ENCODE data around the gene ALDH4A1. TPM values are rescaled to one million over a fixed set of nuclear protein-coding genes. Genes with fewer than 3 reads are reported as not detected.

The ALDH4A1 gene
- total RNA-seq (ENCODE audit: low replicate concordance): 7.8 and 9.5 TPM in 2 replicates

DNA sequence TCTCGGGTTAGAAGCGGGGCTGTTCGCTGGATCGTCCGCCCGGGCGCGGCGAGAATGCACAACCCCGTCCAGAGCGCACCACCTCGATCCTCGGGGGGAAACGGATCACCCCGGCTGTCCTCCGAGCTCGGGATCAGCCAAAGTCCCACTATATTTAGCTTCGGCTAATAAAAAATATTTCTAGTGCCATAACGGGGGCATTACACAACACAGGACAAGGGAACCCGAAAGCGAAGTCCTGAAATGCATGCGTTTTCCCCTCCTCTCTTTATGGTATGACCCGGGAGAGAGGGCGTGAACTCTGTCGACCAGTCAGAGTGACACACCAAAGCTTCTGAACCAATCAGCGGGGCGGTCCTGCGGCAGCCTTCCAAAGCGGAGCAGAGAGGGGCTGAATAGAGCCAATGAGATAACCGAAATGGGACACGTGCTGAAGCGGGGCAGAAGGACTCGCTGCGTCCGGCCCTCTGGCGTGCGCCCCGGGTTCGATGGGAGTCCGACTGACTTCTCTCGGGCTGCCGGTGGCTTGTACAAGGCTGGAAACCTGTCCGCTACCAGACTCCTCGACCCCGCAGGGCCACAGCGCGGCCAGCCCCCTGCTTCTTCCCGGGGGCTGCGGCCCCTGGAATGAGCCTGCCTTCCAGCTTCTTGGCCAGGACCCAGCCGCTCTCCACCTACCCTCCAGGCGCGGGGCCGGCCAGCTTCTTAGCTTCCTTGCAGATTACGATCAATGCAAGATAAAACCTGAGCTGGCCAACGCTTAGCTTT lies at the start of gene ALDH4A1:
Gene ALDH4A1 (minus strand): TSS at position 33 of the 768 bp plus-strand sequence. CDS start 32 bp downstream, at position 1.
- peak; percentile 98 for DNase-seq (ENCODE audit: low read depth)
- H3K4me3 ChIP-seq (ENCODE audit: low read depth, low read length): peak within 1 kb of the TSS; percentile 87
- no peak for TF ChIP-seq CTCF (IDR thresholded peaks at IDR 0.05; ENCODE audit: insufficient read depth, low read length)

GRCh38 chr1:18951818-18952391 lies 49.5 kb upstream of the ALDH4A1 start:
- DNase-seq (ENCODE audit: low read depth): no peak
- H3K4me3 ChIP-seq (ENCODE audit: low read depth, low read length): no peak overlapping the region
- TF ChIP-seq CTCF (IDR thresholded peaks at IDR 0.05; ENCODE audit: insufficient read depth, low read length): no peak

DNA sequence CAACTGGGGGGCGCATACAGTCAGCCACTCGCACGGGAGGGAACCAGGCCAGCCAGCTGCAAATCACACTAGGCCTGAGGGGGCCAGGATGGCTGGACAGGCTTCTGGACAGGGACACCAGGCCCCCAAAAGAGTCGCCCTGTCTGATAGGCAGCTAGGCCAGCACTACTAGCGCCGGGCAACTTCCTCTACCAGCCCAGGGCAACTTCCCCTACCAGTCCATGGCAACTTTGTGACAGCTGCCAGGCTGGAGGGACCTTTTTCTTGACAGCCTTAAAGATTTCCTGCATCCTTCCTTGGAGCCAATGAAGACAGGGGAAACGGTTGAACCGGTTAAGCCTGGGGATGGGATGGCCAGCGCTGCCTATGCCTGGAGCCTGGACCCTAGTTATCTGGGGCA lies 49.1 kb upstream of the ALDH4A1 start:
- H3K4me3 ChIP-seq (ENCODE audit: low read depth, low read length): no peak overlapping the region
- DNase-seq (ENCODE audit: low read depth): no peak
- no peak for TF ChIP-seq CTCF (IDR thresholded peaks at IDR 0.05; ENCODE audit: insufficient read depth, low read length)

- DNase-seq (ENCODE audit: low read depth): no peak
- H3K4me3 ChIP-seq (ENCODE audit: low read depth, low read length): no peak overlapping the region
- TF ChIP-seq CTCF (IDR thresholded peaks at IDR 0.05; ENCODE audit: insufficient read depth, low read length): no peak
Measured at GRCh38 chr1:18950401-18951026, 48.2 kb upstream of the ALDH4A1 start.

- H3K4me3 ChIP-seq (ENCODE audit: low read depth, low read length): peak overlapping the region; percentile 31
- DNase-seq (ENCODE audit: low read depth): peak; percentile 37
- peak; percentile 29 for TF ChIP-seq CTCF (IDR thresholded peaks at IDR 0.05; ENCODE audit: insufficient read depth, low read length)
Measured at GRCh38 chr1:18949686-18950400, 47.5 kb upstream of the ALDH4A1 start.

DNA sequence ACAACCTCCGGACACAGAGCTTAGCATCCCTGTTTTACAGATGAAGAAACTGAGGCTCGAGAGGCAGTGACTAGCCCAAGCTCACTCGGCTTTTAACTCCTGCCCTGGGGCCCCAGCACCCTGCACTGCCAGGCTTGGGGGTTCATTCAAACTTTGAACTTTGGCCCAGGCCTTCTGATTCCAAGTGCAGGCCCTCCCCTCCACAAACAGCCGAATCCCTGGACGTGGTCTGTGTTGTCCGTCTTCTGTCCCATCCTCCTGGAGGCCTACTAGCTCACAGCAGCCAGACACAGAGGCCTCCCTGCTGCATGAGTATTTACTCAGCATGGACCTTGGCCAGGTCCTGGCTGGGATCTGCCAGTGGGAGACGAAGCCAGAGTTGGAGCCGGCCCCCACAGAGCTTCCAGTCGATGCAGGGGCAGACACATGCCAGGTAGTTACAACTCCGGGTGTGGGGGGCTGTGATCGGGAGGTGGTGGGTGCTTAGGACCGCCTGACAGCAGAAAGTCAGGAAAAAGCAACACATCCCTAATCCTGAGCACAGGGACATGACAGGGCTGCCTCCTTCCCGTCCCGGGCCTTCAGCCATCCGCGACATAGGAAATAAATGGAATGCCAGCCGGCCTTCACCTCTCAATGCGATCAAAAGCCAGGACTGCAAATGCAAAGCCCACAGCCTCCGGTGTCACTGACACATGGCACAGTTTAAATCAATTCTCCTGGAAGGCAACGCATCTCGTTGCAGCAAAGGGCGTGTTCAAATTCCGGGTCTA lies 46.7 kb upstream of the ALDH4A1 start:
- DNase-seq (ENCODE audit: low read depth): peak; percentile 81

More for the DNA sequence above, 46.7 kb upstream of the ALDH4A1 start:
- TF ChIP-seq CTCF (IDR thresholded peaks at IDR 0.05; ENCODE audit: insufficient read depth, low read length): peak; percentile 29
- peak overlapping the region; percentile 31 for H3K4me3 ChIP-seq (ENCODE audit: low read depth, low read length)

Measured in fibroblast of the aortic adventitia (primary cell).